WTC11 (cell line): Measurements from ENCODE around the gene PTCD3. TPM values are rescaled to one million over a fixed set of nuclear protein-coding genes. Genes with fewer than 3 reads are reported as not detected.

Experiments
- ATAC-seq: fragments of 200-7000 bp; cut with Tn5 transposase; 2 replicates; pipeline ENCODE4 v1.10.0; 2021; ENCODE audit warnings: mild to moderate bottlenecking, moderate library complexity
- CTCF ChIA-PET: fragments of 300-600 bp; sonication (Branson Sonifier 250); formaldehyde crosslinking; loops from one replicate; lab custom pipeline; 2021; ENCODE audit warnings: antibody characterized with exemption; lab: Charles Lee
- POLR2A ChIA-PET: fragments of 350-600 bp; sonication (Branson Sonifier 250); formaldehyde crosslinking; loops from one replicate; lab custom pipeline; 2021; ENCODE audit warnings: antibody characterized with exemption; lab: Charles Lee
- DNase-seq: peaks from one replicate; pipeline ENCODE4 v3.0.0; 2021; ENCODE audit warnings: low spot score
- H3K27ac Mint-ChIP-seq: 2 replicates; pipeline ENCODE4 v1.8.0; 2021; ENCODE audit warnings: mixed read lengths
- H3K27me3 Mint-ChIP-seq: 2 replicates; pipeline ENCODE4 v1.8.0; 2021; ENCODE audit warnings: low read depth, mild to moderate bottlenecking, moderate library complexity, mixed read lengths
- H3K36me3 Mint-ChIP-seq: 2 replicates; pipeline ENCODE4 v1.8.0; 2021; ENCODE audit warnings: mixed read lengths
- H3K4me1 Mint-ChIP-seq: 2 replicates; pipeline ENCODE4 v1.8.0; 2022; ENCODE audit warnings: mixed read lengths
- H3K4me3 Mint-ChIP-seq: 2 replicates; pipeline ENCODE4 v1.8.0; 2021; ENCODE audit warnings: mild to moderate bottlenecking, moderate library complexity, mixed read lengths
- H3K9me3 Mint-ChIP-seq: 2 replicates; pipeline ENCODE4 v1.8.0; 2021; ENCODE audit warnings: mixed read lengths
- AR ChIP-seq: fragments of 250-450 bp; sonication (Bioruptor Pico); IDR thresholded peaks from 2 replicates; pipeline ENCODE4 v1.9.0; 2021; ENCODE audit warnings: mild to moderate bottlenecking
- GTF2I ChIP-seq: fragments of 250-450 bp; sonication (Bioruptor Pico); conservative IDR thresholded peaks from 2 replicates; pipeline ENCODE4 v1.4.0; 2021; ENCODE audit warnings: mild to moderate bottlenecking
- KAT7 ChIP-seq: sonication (generic); formaldehyde crosslinking; IDR thresholded peaks from 2 replicates; pipeline ENCODE4 v1.8.1; 2023; ENCODE audit warnings: missing genetic modification reagents, mild to moderate bottlenecking, borderline replicate concordance
- MAX ChIP-seq: sonication (generic); formaldehyde crosslinking; IDR thresholded peaks from 2 replicates; pipeline ENCODE4 v1.8.0; 2022; ENCODE audit warnings: mild to moderate bottlenecking, missing genetic modification reagents
- MLX ChIP-seq: sonication (generic); formaldehyde crosslinking; IDR thresholded peaks from 2 replicates; pipeline ENCODE4 v1.8.1; 2023; ENCODE audit warnings: mild to moderate bottlenecking, missing genetic modification reagents, moderate library complexity
- MYBL2 ChIP-seq: sonication (generic); formaldehyde crosslinking; IDR thresholded peaks from 2 replicates; pipeline ENCODE4 v1.8.1; 2023; ENCODE audit warnings: mild to moderate bottlenecking, moderate library complexity, missing genetic modification reagents
- NFATC4 ChIP-seq: fragments of 250-450 bp; sonication (Bioruptor Pico); IDR thresholded peaks from 2 replicates; pipeline ENCODE4 v1.9.0; 2021; ENCODE audit warnings: mild to moderate bottlenecking
- NFE2L1 ChIP-seq: sonication (generic); formaldehyde crosslinking; IDR thresholded peaks from 2 replicates; pipeline ENCODE4 v1.8.1; 2023; ENCODE audit warnings: missing genetic modification reagents
- NR3C1 ChIP-seq: sonication (generic); formaldehyde crosslinking; conservative IDR thresholded peaks from 2 replicates; pipeline ENCODE4 v1.8.1; 2023; ENCODE audit warnings: low read depth, mild to moderate bottlenecking, missing genetic modification reagents
- OVOL2 ChIP-seq: fragments of 250-450 bp; sonication (Bioruptor Pico); IDR thresholded peaks from 2 replicates; pipeline ENCODE4 v1.9.0; 2021; ENCODE audit warnings: mild to moderate bottlenecking, borderline replicate concordance
- PREB ChIP-seq: sonication (generic); formaldehyde crosslinking; IDR thresholded peaks from 2 replicates; pipeline ENCODE4 v1.8.1; 2022; ENCODE audit warnings: mild to moderate bottlenecking, missing genetic modification reagents, moderate library complexity, borderline replicate concordance
- PRRX2 ChIP-seq: fragments of 250-450 bp; sonication (Bioruptor Pico); IDR thresholded peaks from 2 replicates; pipeline ENCODE4 v1.8.0; 2021; ENCODE audit warnings: mild to moderate bottlenecking
- SP1 ChIP-seq: sonication (generic); formaldehyde crosslinking; conservative IDR thresholded peaks from 2 replicates; pipeline ENCODE4 v1.8.1; 2022; ENCODE audit warnings: missing genetic modification reagents
- STAT6 ChIP-seq: sonication (generic); formaldehyde crosslinking; conservative IDR thresholded peaks from 2 replicates; pipeline ENCODE4 v1.8.1; 2023; ENCODE audit warnings: mild to moderate bottlenecking, low read depth, missing genetic modification reagents, moderate library complexity
- TEAD4 ChIP-seq: sonication (generic); formaldehyde crosslinking; IDR thresholded peaks from 2 replicates; pipeline ENCODE4 v1.8.0; 2022; ENCODE audit warnings: mild to moderate bottlenecking, missing genetic modification reagents
- TP53 ChIP-seq: sonication (generic); formaldehyde crosslinking; IDR thresholded peaks from 2 replicates; pipeline ENCODE4 v1.8.1; 2023; ENCODE audit warnings: mild to moderate bottlenecking, missing genetic modification reagents
- USF1 ChIP-seq: sonication (generic); formaldehyde crosslinking; IDR thresholded peaks from 2 replicates; pipeline ENCODE4 v1.8.0; 2022; ENCODE audit warnings: mild to moderate bottlenecking, missing genetic modification reagents
- USF2 ChIP-seq: sonication (generic); formaldehyde crosslinking; IDR thresholded peaks from 2 replicates; pipeline ENCODE4 v1.8.1; 2023; ENCODE audit warnings: mild to moderate bottlenecking, missing genetic modification reagents, moderate library complexity
- ZMAT4 ChIP-seq: fragments of 250-450 bp; sonication (Bioruptor Pico); IDR thresholded peaks from 2 replicates; pipeline ENCODE4 v1.9.0; 2021; ENCODE audit warnings: mild to moderate bottlenecking
- ZNF232 ChIP-seq: sonication (generic); formaldehyde crosslinking; IDR thresholded peaks from 2 replicates; pipeline ENCODE4 v1.8.0; 2022; ENCODE audit warnings: mild to moderate bottlenecking, missing genetic modification reagents
- ZNF423 ChIP-seq: fragments of 250-450 bp; sonication (Bioruptor Pico); IDR thresholded peaks from 2 replicates; pipeline ENCODE4 v2.1.2; 2022; ENCODE audit warnings: mild to moderate bottlenecking, moderate library complexity
- ZNF425 ChIP-seq: fragments of 250-450 bp; sonication (Bioruptor Pico); conservative IDR thresholded peaks from 2 replicates; pipeline ENCODE4 v1.9.0; 2021; ENCODE audit warnings: mild to moderate bottlenecking
- total RNA-seq: library from RNA; stranded (reverse); gene quantifications from 3 replicates; pipeline ENCODE4 v1.2.3, GENCODE V29; 2021

PTCD3 gene
- total RNA-seq, 1 experiment from 2014 or later, result 192 TPM

GRCh38 chr2:86158286-86158685 is 52.3 kb downstream of the PTCD3 start (continued):
- TF ChIP-seq MYBL2 (CRISPR knock-in tag) (no peak), MLX (CRISPR knock-in tag) (no peak), TEAD4 (no peak), ZNF232 (CRISPR knock-in tag) (no peak), PRRX2 (no peak), ZNF425 (CRISPR knock-in tag) (no peak), SP1 (CRISPR knock-in tag) (no peak), KAT7 (no peak), GTF2I (CRISPR knock-in tag) (no peak)

- Mint-ChIP-seq H3K36me3 (peaks cover 61% of the 10 kb centered on the region), H3K4me1 (no peaks in the 10 kb centered on the region), H3K9me3 (no peaks in the 10 kb centered on the region), H3K27me3 (no peaks in the 10 kb centered on the region), H3K4me3 (no peak overlapping the region), H3K27ac (no peak overlapping the region)
- CTCF ChIA-PET, result no interaction called here
- ATAC-seq, result no peak
- TF ChIP-seq USF1 (CRISPR knock-in tag) (no peak), TP53 (no peak), ZNF423 (CRISPR knock-in tag) (no peak), PREB (CRISPR knock-in tag) (no peak), NFATC4 (CRISPR knock-in tag) (no peak), NFE2L1 (no peak), OVOL2 (CRISPR knock-in tag) (no peak), STAT6 (no peak), KAT7 (no peak), AR (no peak), MAX (CRISPR knock-in tag) (no peak), NR3C1 (no peak), USF2 (no peak), ZMAT4 (CRISPR knock-in tag) (no peak)
- no peak for DNase-seq
- POLR2A ChIA-PET, result no interaction called here
Observed at GRCh38 chr2:86160156-86160952, 54.3 kb downstream of the PTCD3 start.
